Omental fat pad (tissue), 4 donors: ENCODE measurements around the gene PKDCC. TPM values are rescaled to one million over a fixed set of nuclear protein-coding genes. Genes with fewer than 3 reads are reported as not detected.

Source experiments
- ATAC-seq: fragments of 150-250 bp; one replicate; pipeline ENCODE4 v1.9.1; 2016; ENCODE audit warnings: mild to moderate bottlenecking, moderate library complexity; ENCODE audit not compliant: low FRiP score
- DNase-seq: peaks from one replicate; pipeline ENCODE4 v3.0.0-alpha.2; 2019; ENCODE audit warnings: low spot score
- CTCF ChIP-seq, 3 donors: fragments of 450-650 bp; IDR thresholded peaks; one replicate each; pipeline ENCODE4 v1.5.1; 2016 to 2017; ENCODE audit warnings: antibody characterized with exemption in 3 of 3, mild to moderate bottlenecking in 3 of 3, moderate library complexity in 2 of 3
- total RNA-seq, 4 donors: library from RNA; depleted of rRNA; stranded (reverse); fragments of >200 nt; gene quantifications; one replicate each; pipeline ENCODE4 v1.1.0, GENCODE V29; 2016

Gene PKDCC
- total RNA-seq, 4 donors from 2014 or later, result 72.6 to 307 (median 149) TPM

GRCh38 chr2:42099438-42100173 lies 51.8 kb downstream of the PKDCC start:
- TF ChIP-seq CTCF (IDR thresholded peaks at IDR 0.05), result no peak
- DNase-seq (no peak), ATAC-seq (no peak)

GRCh38 chr2:42100683-42101205 lies 52.9 kb downstream of the PKDCC start:
- TF ChIP-seq CTCF (IDR thresholded peaks at IDR 0.05), result no peak
- DNase-seq (no peak), ATAC-seq (peak; percentile 5)

- DNase-seq, result no peak
These were observed 53.6 kb downstream of the PKDCC start for GRCh38 chr2:42101206-42102023.

GRCh38 chr2:42102024-42102590 lies 54.3 kb downstream of the PKDCC start:
- DNase-seq (no peak), ATAC-seq (peak; percentile 54)
- TF ChIP-seq CTCF (IDR thresholded peaks at IDR 0.05), result no peak

More at GRCh38 chr2:42101206-42102023, 53.6 kb downstream of the PKDCC start:
- no peak for TF ChIP-seq CTCF (IDR thresholded peaks at IDR 0.05)
- ATAC-seq, result peak; percentile 41

DNA sequence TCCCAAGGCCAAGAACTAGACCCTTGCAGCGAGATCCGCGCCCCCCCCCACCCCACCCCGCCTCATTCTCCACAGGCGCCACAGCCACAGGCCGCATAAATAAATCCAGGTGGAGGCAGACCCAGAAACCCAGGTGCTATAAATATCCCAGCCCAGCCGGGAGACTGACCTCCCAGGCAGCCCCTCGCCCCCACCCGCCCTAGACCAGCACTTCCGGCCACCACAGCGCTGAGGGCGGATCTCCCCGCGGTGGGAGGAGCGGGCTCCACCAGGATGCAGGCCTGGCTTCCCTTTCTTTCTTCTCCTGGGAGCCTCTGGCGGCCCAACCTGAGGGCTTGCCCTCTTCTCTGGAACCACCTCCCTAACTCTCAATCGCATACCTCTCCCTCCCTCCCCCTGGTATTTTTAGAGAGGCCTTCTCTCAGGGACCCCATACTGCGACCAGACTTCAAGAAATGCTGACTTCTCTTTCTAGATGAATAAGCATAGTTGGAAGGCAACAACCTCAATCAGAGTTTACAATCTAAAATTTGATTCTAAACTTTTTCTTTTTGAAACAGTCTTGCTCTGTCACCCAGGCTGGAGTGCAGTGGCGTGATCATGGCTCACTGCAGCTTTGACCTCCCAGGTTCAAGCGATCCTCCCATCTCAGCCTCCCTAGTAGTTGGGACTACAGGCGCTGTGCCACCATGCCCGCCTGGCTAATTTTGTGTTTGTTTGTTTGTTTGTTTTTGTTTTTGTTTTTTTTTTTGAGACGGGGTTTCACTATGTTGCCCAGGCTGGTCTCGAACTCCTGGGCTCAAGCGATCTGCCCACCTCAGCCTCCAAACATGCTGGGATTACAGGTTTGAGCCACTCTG lies 55.0 kb downstream of the PKDCC start:
- no peak for DNase-seq
- ATAC-seq, result peak; percentile 49
- no peak for TF ChIP-seq CTCF (IDR thresholded peaks at IDR 0.05)

DNA sequence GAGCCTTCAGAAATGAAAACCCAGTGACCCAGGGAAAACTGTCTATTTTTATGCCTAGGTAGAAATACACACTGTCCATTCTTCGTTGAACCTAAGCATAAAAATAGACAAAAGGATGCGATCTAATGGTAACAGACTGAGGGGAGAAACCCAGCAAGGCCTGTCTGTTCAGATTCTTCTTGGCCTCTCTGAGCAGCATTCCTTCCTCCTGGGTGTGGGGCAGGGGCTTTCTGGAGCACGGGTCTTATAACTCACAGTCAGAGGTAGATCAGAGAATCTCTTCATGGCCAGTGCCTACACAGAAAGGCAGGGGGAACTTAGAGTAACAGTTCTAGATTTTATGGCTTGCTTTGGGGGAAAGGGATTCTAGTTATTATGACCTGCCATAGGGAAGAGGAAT lies 56.0 kb downstream of the PKDCC start:
- DNase-seq, result no peak
- no peak for ATAC-seq

More for the DNA sequence above, 56.0 kb downstream of the PKDCC start:
- TF ChIP-seq CTCF (IDR thresholded peaks at IDR 0.05), result no peak
